Loucy (cell line): Measurements from ENCODE around the gene TRAPPC12.

Source experiments
- H2AFZ ChIP-seq: fragments of 200-600 bp; sonication (generic); 2 replicates; pipeline ENCODE4 v1.6.0; 2016; ENCODE audit warnings: antibody characterized with exemption, mild to moderate bottlenecking, low read length, moderate library complexity
- H3F3A ChIP-seq: fragments of 200-600 bp; 2 replicates; pipeline ENCODE4 v1.6.0; 2016; ENCODE audit warnings: antibody characterized with exemption, low read depth, mild to moderate bottlenecking
- H3K27me3 ChIP-seq: fragments of 200-600 bp; sonication (generic); 2 replicates; pipeline ENCODE4 v1.6.1; 2014; ENCODE audit warnings: low read length, mild to moderate bottlenecking; ENCODE audit not compliant: insufficient read depth, poor library complexity, severe bottlenecking
- H3K36me3 ChIP-seq: fragments of 200-600 bp; sonication (generic); 2 replicates; pipeline ENCODE4 v1.6.1; 2016; ENCODE audit warnings: low read length; ENCODE audit not compliant: insufficient read depth
- H3K4me1 ChIP-seq: fragments of 200-600 bp; sonication (generic); 2 replicates; pipeline ENCODE4 v1.5.1; 2014; ENCODE audit warnings: low read length, mild to moderate bottlenecking; ENCODE audit not compliant: insufficient read depth, poor library complexity, severe bottlenecking
- H3K4me2 ChIP-seq: fragments of 200-600 bp; sonication (generic); 2 replicates; pipeline ENCODE4 v1.6.0; 2014; ENCODE audit warnings: antibody characterized with exemption, low read length, low read depth, mild to moderate bottlenecking; ENCODE audit not compliant: poor library complexity, severe bottlenecking
- H3K4me3 ChIP-seq: fragments of 200-600 bp; sonication (generic); 2 replicates; pipeline ENCODE4 v1.5.1; 2014; ENCODE audit warnings: low read length, mild to moderate bottlenecking, mixed read lengths; ENCODE audit not compliant: poor library complexity, severe bottlenecking
- H3K79me2 ChIP-seq: fragments of 200-600 bp; sonication (generic); 2 replicates; pipeline ENCODE4 v1.6.1; 2014; ENCODE audit warnings: low read length; ENCODE audit not compliant: insufficient read depth
- H3K9ac ChIP-seq: fragments of 200-600 bp; sonication (generic); 2 replicates; pipeline ENCODE4 v1.6.0; 2014; ENCODE audit warnings: mild to moderate bottlenecking, low read depth, low read length, moderate library complexity; ENCODE audit not compliant: poor library complexity, severe bottlenecking
- H3K9me2 ChIP-seq: fragments of 200-600 bp; sonication (generic); replicated peaks from 2 replicates; pipeline ENCODE4 v1.6.1; 2016; ENCODE audit warnings: low read depth, low read length, mixed read lengths
- H3K9me3 ChIP-seq: fragments of 200-600 bp; sonication (generic); 2 replicates; pipeline ENCODE4 v1.6.1; 2014; ENCODE audit warnings: mild to moderate bottlenecking, antibody characterized with exemption, low read length, low read depth; ENCODE audit not compliant: insufficient read depth
- H4K20me1 ChIP-seq: fragments of 200-600 bp; sonication (generic); 2 replicates; pipeline ENCODE4 v1.6.0; 2014; ENCODE audit warnings: antibody characterized with exemption, low read length, mild to moderate bottlenecking; ENCODE audit not compliant: insufficient read depth, poor library complexity, severe bottlenecking
- CTCF ChIP-seq: fragments of 200-600 bp; sonication (generic); conservative IDR thresholded peaks from 2 replicates; pipeline ENCODE4 v1.5.1; 2014; ENCODE audit warnings: mild to moderate bottlenecking, antibody characterized with exemption, low read length
- EZH2phosphoT487 ChIP-seq: fragments of 200-600 bp; IDR thresholded peaks from 2 replicates; pipeline ENCODE4 v1.6.1; 2018; ENCODE audit warnings: antibody characterized with exemption, mild to moderate bottlenecking, moderate library complexity, borderline replicate concordance

The TRAPPC12 gene

GRCh38 chr2:3389193-3389592 lies 9.7 kb downstream of the TRAPPC12 start:
- Histone ChIP-seq H3K36me3 (peaks cover 22% of the 10 kb centered on the region; the same call in 1 of the 2 replicates), H3F3A (peaks cover 3% of the 10 kb centered on the region), H3K27me3 (no peaks in the 10 kb centered on the region), H3K9me3 (no peaks in the 10 kb centered on the region), H3K4me2 (no peak overlapping the region), H3K4me3 (no peak overlapping the region), H3K79me2 (peaks cover 10% of the 10 kb centered on the region; the same call in 1 of the 2 replicates), H3K4me1 (peaks cover 12% of the 10 kb centered on the region), H3K9me2 (no peaks in the 10 kb centered on the region), H2AFZ (no peak overlapping the region), H3K9ac (no peak overlapping the region), H4K20me1 (no peaks in the 10 kb centered on the region)
- TF ChIP-seq CTCF (no peak), EZH2phosphoT487 (no peak)

DNA sequence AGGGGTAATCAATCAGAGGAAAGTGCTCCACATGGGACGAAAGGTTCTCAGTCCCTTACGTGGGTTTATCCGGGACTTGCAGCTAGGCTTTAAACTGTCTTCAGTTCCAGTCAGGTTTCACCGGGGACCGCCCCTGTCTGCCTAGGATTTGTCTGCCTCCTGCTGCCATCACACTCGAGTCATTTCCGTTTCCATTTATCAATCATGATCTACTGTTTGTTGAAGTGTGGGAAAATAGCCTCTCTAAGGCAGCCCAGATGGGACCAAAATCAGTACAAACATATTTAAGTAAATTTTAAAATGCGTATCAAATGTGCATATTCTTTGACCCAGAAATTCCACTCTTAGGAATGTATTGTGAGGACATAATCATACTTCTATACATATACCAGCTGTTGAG lies 10.5 kb downstream of the TRAPPC12 start:
- H3K9me3 ChIP-seq, result no peaks in the 10 kb centered on the region
- no peak overlapping the region for H3K9ac ChIP-seq
- H3F3A ChIP-seq, result no peaks in the 10 kb centered on the region
- H3K9me2 ChIP-seq, result no peaks in the 10 kb centered on the region
- H3K79me2 ChIP-seq, result peaks cover 10% of the 10 kb centered on the region; the same call in 1 of the 2 replicates
- no peak overlapping the region for H3K4me2 ChIP-seq
- no peak for TF ChIP-seq CTCF
- no peak for TF ChIP-seq EZH2phosphoT487
- H4K20me1 ChIP-seq, result no peaks in the 10 kb centered on the region
- no peak overlapping the region for H3K4me3 ChIP-seq
- no peaks in the 10 kb centered on the region for H3K27me3 ChIP-seq
- peaks cover 6% of the 10 kb centered on the region for H3K4me1 ChIP-seq
- no peak overlapping the region for H2AFZ ChIP-seq
- peaks cover 22% of the 10 kb centered on the region; the same call in 1 of the 2 replicates for H3K36me3 ChIP-seq

- no peak overlapping the region for H3K4me2 ChIP-seq
- H3K4me1 ChIP-seq, result no peaks in the 10 kb centered on the region
- H3K9me2 ChIP-seq, result no peaks in the 10 kb centered on the region
- H3K36me3 ChIP-seq, result peaks cover 22% of the 10 kb centered on the region; the same call in 1 of the 2 replicates
- H3K4me3 ChIP-seq, result no peak overlapping the region
- no peak overlapping the region for H3K9ac ChIP-seq
- H3K27me3 ChIP-seq, result no peaks in the 10 kb centered on the region
- peaks cover 14% of the 10 kb centered on the region; the same call in 1 of the 2 replicates for H3K9me3 ChIP-seq
- H3K79me2 ChIP-seq, result 0 out of 2 replicates have a peak, but pooled peaks cover 4% of the 10 kb centered on the region
- no peaks in the 10 kb centered on the region for H3F3A ChIP-seq
- no peak overlapping the region for H2AFZ ChIP-seq
- TF ChIP-seq CTCF (no peak), EZH2phosphoT487 (no peak)
- no peaks in the 10 kb centered on the region for H4K20me1 ChIP-seq
Measured at GRCh38 chr2:3392216-3392615, 12.7 kb downstream of the TRAPPC12 start.
